BJ (cell line): ENCODE measurements around the gene PARP15. TPM values are rescaled to one million over a fixed set of nuclear protein-coding genes. Genes with fewer than 3 reads are reported as not detected.

Experiments
- CTCF ChIA-PET: fragments of 350-600 bp; formaldehyde crosslinking; extraction: SDS; loops from one replicate; lab custom pipeline; 2021; ENCODE audit warnings: antibody characterized with exemption, inconsistent platforms; lab: Yijun Ruan, JAX
- POLR2A ChIA-PET: fragments of 300-600 bp; sonication (Branson Sonifier 250); formaldehyde crosslinking; extraction: SDS; loops from one replicate; lab custom pipeline; 2021; ENCODE audit warnings: antibody characterized with exemption; lab: Charles Lee
- DNase-seq: peaks from one replicate; pipeline ENCODE4 v3.0.0-alpha.2; 2011; ENCODE audit warnings: low read depth
- H3K27me3 ChIP-seq: 2 replicates; pipeline ENCODE4 v1.6.0; 2011; ENCODE audit warnings: low read length; ENCODE audit not compliant: control insufficient read depth, insufficient read depth
- H3K36me3 ChIP-seq: 2 replicates; pipeline ENCODE4 v1.5.1; 2011; ENCODE audit warnings: low read length; ENCODE audit not compliant: control insufficient read depth, insufficient read depth
- H3K4me3 ChIP-seq: 2 replicates; pipeline ENCODE4 v1.5.1; 2011; ENCODE audit warnings: low read depth, mild to moderate bottlenecking, control low read depth, low read length
- polyA plus RNA-seq: library from polyadenylated mRNA; depleted of rRNA; stranded (reverse); fragments of >200 nt; gene quantifications from 2 replicates; pipeline ENCODE4 v1.2.3, GENCODE V29; 2011
- TF ChIP-seq, protein P1 (sequence below): IDR thresholded peaks from 2 replicates; pipeline ENCODE4 v1.5.1; 2011; ENCODE audit warnings: low read depth, mild to moderate bottlenecking, control low read depth, inconsistent platforms, low read length, moderate library complexity; ENCODE audit not compliant: insufficient read depth

PARP15 gene
- polyA plus RNA-seq, 1 experiment = 0.05 TPM

DNA sequence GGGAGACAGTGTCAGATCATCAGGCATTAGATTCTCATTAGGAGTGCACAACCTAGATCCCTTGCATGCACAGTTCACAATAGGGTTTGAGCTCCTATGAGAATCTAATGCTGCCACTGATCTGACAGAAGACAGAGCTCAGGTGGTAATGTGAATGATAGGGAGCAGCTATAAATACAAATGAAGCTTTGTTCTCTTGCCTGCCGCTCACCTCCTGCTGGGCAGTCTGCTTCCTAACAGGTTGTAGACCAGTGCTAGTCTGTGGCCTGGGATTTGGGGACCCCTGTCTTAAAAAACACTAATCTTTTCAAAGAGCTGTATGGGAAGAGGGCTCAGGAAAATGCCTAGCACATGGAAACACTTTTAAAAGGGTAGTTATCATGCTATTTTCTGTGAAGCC lies 52.3 kb downstream of the PARP15 start:
- ChIA-PET CTCF (interaction anchor here (0.9 to 1.2 kb wide), 2 partner anchors 13 to 49 kb away, joined by 3 to 4 read pairs; no protein-coding TSS in a partner anchor), POLR2A (no interaction called here)
- TF ChIP-seq, protein P1, sequence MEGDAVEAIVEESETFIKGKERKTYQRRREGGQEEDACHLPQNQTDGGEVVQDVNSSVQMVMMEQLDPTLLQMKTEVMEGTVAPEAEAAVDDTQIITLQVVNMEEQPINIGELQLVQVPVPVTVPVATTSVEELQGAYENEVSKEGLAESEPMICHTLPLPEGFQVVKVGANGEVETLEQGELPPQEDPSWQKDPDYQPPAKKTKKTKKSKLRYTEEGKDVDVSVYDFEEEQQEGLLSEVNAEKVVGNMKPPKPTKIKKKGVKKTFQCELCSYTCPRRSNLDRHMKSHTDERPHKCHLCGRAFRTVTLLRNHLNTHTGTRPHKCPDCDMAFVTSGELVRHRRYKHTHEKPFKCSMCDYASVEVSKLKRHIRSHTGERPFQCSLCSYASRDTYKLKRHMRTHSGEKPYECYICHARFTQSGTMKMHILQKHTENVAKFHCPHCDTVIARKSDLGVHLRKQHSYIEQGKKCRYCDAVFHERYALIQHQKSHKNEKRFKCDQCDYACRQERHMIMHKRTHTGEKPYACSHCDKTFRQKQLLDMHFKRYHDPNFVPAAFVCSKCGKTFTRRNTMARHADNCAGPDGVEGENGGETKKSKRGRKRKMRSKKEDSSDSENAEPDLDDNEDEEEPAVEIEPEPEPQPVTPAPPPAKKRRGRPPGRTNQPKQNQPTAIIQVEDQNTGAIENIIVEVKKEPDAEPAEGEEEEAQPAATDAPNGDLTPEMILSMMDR = no peak
- no peak overlapping the region for H3K4me3 ChIP-seq
- no peaks in the 10 kb centered on the region for H3K36me3 ChIP-seq
- peaks cover 7% of the 10 kb centered on the region for H3K27me3 ChIP-seq
- no peak for DNase-seq

DNA sequence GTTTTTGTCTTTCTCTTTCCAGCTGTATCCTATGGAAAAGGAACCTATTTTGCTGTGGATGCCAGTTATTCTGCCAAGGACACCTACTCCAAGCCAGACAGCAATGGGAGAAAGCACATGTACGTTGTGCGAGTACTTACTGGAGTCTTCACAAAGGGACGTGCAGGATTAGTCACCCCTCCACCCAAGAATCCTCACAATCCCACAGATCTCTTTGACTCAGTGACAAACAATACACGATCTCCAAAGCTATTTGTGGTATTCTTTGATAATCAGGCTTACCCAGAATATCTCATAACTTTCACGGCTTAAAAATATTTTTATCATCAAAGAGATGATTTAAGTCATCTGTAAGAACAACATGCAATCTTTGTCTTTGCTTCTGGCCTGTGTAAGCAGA lies 58.3 kb downstream of the PARP15 start:
- POLR2A ChIA-PET = no interaction called here
- TF ChIP-seq, protein P1 = no peak
- DNase-seq = no peak
- CTCF ChIA-PET = interaction anchor here (0.7 to 1.2 kb wide), 2 partner anchors 24 to 43 kb away, joined by 3 to 6 read pairs; no protein-coding TSS in a partner anchor
- Histone ChIP-seq H3K4me3 (no peak overlapping the region), H3K27me3 (peaks cover 8% of the 10 kb centered on the region), H3K36me3 (no peaks in the 10 kb centered on the region)

DNA sequence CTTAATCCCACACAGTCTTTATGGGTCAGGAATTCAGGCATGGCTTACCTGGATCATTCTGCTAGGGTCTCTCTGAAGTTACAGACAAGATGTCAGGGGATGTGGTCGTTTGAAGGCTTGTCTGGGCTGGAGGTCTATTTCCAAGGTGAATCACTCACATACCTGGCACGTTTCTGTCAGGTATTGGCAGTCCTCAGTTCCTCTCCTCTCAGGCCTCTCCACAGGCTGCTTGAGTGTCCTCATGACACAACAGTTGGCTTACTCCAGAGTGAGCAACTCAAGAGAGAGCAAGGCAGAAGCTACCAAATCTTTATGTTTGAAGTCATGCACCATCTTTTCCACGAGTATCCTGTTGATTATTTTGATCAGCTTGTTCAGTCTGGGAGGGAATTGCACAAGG lies 59.2 kb downstream of the PARP15 start:
- POLR2A ChIA-PET = no interaction called here
- TF ChIP-seq, protein P1 = no peak
- Histone ChIP-seq H3K36me3 (no peaks in the 10 kb centered on the region), H3K27me3 (peaks cover 6% of the 10 kb centered on the region), H3K4me3 (no peak overlapping the region)
- no peak for DNase-seq
- CTCF ChIA-PET = no interaction called here

DNA sequence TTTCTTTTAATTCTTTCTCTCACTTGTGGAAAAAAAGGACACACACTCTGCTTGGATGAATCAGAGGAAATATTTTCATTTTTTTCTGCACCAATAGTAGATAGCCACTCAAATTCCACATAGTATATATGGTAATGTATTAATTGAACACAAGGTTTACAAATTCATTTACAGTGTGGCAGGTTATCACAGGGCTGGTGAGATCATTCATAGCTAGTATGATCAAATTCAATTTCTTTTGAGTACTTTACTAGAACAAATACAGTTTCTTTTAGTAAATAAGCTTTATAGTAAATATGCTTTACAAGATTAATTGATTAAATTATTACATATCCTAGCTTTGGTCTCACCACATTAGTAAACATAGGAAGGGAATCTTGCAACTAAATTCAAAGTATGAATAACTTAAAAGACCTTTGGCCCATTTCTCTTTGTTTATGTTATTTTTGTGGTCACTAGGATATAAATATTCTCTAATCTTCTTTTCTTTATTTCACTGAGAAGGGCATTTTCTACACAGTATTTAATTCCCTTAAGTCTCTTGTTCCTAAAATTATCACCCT lies 63.1 kb downstream of the PARP15 start:
- H3K36me3 ChIP-seq = no peaks in the 10 kb centered on the region
- DNase-seq = no peak
- no peak overlapping the region for H3K4me3 ChIP-seq
- H3K27me3 ChIP-seq = no peaks in the 10 kb centered on the region; the same call in 1 of the 2 replicates
- ChIA-PET POLR2A (no interaction called here), CTCF (interaction anchor here (1.0 to 2.0 kb wide), 4 partner anchors 10 to 39 kb away, joined by 3 to 6 read pairs (median 4); no protein-coding TSS in a partner anchor)
- TF ChIP-seq, protein P1 = no peak

DNA sequence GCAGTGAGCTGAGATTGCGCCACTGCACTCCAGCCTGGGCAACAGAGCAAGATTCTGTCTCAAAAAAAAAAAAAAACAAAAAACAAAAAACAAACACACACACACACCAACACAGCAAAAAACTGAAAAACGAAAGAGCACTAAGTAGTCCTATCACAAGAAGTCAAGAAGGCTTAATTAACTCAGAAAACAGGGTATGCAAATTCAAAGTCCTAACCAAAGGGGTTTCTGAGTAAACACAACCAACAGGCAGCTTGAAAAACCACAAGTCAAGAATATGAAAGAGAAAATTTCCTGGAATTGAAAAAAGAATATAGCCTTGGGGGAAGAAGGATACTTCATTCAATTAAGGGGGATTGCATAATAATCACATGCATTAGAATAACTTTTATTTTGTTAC lies 65.5 kb downstream of the PARP15 start:
- no peak for DNase-seq
- CTCF ChIA-PET = no interaction called here
- POLR2A ChIA-PET = no interaction called here
- H3K27me3 ChIP-seq = peaks cover 2% of the 10 kb centered on the region; the same call in 1 of the 2 replicates
- no peaks in the 10 kb centered on the region for H3K36me3 ChIP-seq
- TF ChIP-seq, protein P1 = no peak
- H3K4me3 ChIP-seq = no peak overlapping the region
